HEK293 (cell line): Measurements from ENCODE around the gene DLL4.

Experiments
- CTCF ChIA-PET: fragments of 350-600 bp; formaldehyde crosslinking; extraction: SDS; loops from one replicate; lab custom pipeline; 2021; ENCODE audit warnings: antibody characterized with exemption; lab: Yijun Ruan, JAX
- POLR2A ChIA-PET: fragments of 300-600 bp; formaldehyde crosslinking; extraction: SDS; loops from one replicate; lab custom pipeline; 2020; ENCODE audit warnings: antibody characterized with exemption, inconsistent platforms; lab: Yijun Ruan, JAX
- H3K27ac ChIP-seq: fragments of 200-500 bp; sonication (Bioruptor generic); 2 replicates; pipeline ENCODE4 v1.5.1; 2014; ENCODE audit warnings: low read depth, low read length, control low read depth, inconsistent platforms; ENCODE audit errors: extremely low read depth
- H3K36me3 ChIP-seq, 2 experiments: fragments of 200-500 bp in 1 of 2; sonication (Bioruptor generic) in 1 of 2; 1 replicate in 1 of 2; 2 replicates in 1 of 2; pipeline ENCODE4 v1.5.1; 2014 to 2017; ENCODE audit warnings: inconsistent platforms in 2 of 2, low read length in 2 of 2; ENCODE audit not compliant: control insufficient read depth in 2 of 2, insufficient read depth in 1 of 2
- H3K4me1 ChIP-seq: fragments of 200-500 bp; sonication (Bioruptor generic); 2 replicates; pipeline ENCODE4 v1.5.1; 2014; ENCODE audit warnings: mild to moderate bottlenecking, low read length, inconsistent platforms; ENCODE audit not compliant: control insufficient read depth, insufficient read depth
- H3K4me3 ChIP-seq: 2 replicates; pipeline ENCODE4 v1.5.1; 2011; ENCODE audit warnings: low read depth, mild to moderate bottlenecking, control low read depth, low read length, moderate library complexity
- H3K9me3 ChIP-seq: fragments of 200-500 bp; sonication (Bioruptor generic); 2 replicates; pipeline ENCODE4 v1.5.1; 2014; ENCODE audit warnings: low read depth, low read length, inconsistent platforms; ENCODE audit not compliant: control insufficient read depth, insufficient read depth
- GLIS2 ChIP-seq: fragments of 450-650 bp; formaldehyde crosslinking; IDR thresholded peaks from 2 replicates; pipeline ENCODE4 v1.5.1; 2016; ENCODE audit warnings: missing biosample characterization, missing genetic modification characterization
- HIC1 ChIP-seq: fragments of 450-650 bp; formaldehyde crosslinking; IDR thresholded peaks from 2 replicates; pipeline ENCODE4 v1.5.1; 2016; ENCODE audit warnings: missing biosample characterization, missing genetic modification characterization
- IKZF3 ChIP-seq: fragments of 450-650 bp; IDR thresholded peaks from 2 replicates; pipeline ENCODE4 v1.5.0; 2018; ENCODE audit warnings: missing biosample characterization, mild to moderate bottlenecking, missing genetic modification characterization, moderate library complexity
- KLF1 ChIP-seq: fragments of 450-650 bp; formaldehyde crosslinking; IDR thresholded peaks from 2 replicates; pipeline ENCODE4 v1.5.1; 2016; ENCODE audit warnings: missing biosample characterization, missing genetic modification characterization
- KLF7 ChIP-seq: fragments of 450-650 bp; formaldehyde crosslinking; IDR thresholded peaks from 2 replicates; pipeline ENCODE4 v1.5.1; 2016; ENCODE audit warnings: missing biosample characterization, missing genetic modification characterization, borderline replicate concordance
- RBAK ChIP-seq: fragments of 450-650 bp; formaldehyde crosslinking; IDR thresholded peaks from 2 replicates; pipeline ENCODE4 v1.5.1; 2016; ENCODE audit warnings: missing biosample characterization, missing genetic modification characterization
- ZBTB48 ChIP-seq: fragments of 450-650 bp; formaldehyde crosslinking; IDR thresholded peaks from 2 replicates; pipeline ENCODE4 v1.5.1; 2016; ENCODE audit warnings: missing biosample characterization, missing genetic modification characterization
- ZFP41 ChIP-seq: fragments of 450-650 bp; formaldehyde crosslinking; IDR thresholded peaks from 2 replicates; pipeline ENCODE4 v1.5.1; 2016; ENCODE audit warnings: missing biosample characterization, missing genetic modification characterization, borderline replicate concordance
- ZNF10 ChIP-seq: fragments of 450-650 bp; formaldehyde crosslinking; IDR thresholded peaks from 2 replicates; pipeline ENCODE4 v1.5.1; 2017; ENCODE audit warnings: missing biosample characterization, missing genetic modification characterization
- ZNF175 ChIP-seq: fragments of 450-650 bp; formaldehyde crosslinking; IDR thresholded peaks from 2 replicates; pipeline ENCODE4 v1.5.1; 2016; ENCODE audit warnings: missing biosample characterization, missing genetic modification characterization
- ZNF274 ChIP-seq, 2 experiments: fragments of 200-500 bp in 1 of 2; fragments of 450-650 bp in 1 of 2; sonication (Bioruptor generic) in 1 of 2; formaldehyde crosslinking in 1 of 2; IDR thresholded peaks; 2 replicates each; pipeline versions ENCODE4 v1.5.1 to v1.6.1; 2014 to 2016; ENCODE audit warnings: borderline replicate concordance in 1 of 2, inconsistent platforms in 1 of 2, low read length in 1 of 2, missing biosample characterization in 1 of 2, missing genetic modification characterization in 1 of 2
- ZNF362 ChIP-seq: fragments of 450-650 bp; formaldehyde crosslinking; IDR thresholded peaks from 2 replicates; pipeline ENCODE4 v1.5.1; 2016; ENCODE audit warnings: missing biosample characterization, missing genetic modification characterization
- ZNF404 ChIP-seq: fragments of 450-650 bp; formaldehyde crosslinking; IDR thresholded peaks from 2 replicates; pipeline ENCODE4 v1.5.1; 2017; ENCODE audit warnings: missing biosample characterization, missing genetic modification characterization
- ZNF426 ChIP-seq: fragments of 450-650 bp; formaldehyde crosslinking; IDR thresholded peaks from 2 replicates; pipeline ENCODE4 v1.5.1; 2017; ENCODE audit warnings: missing biosample characterization, missing genetic modification characterization, mild to moderate bottlenecking, inconsistent platforms, moderate library complexity
- ZNF473 ChIP-seq: fragments of 450-650 bp; formaldehyde crosslinking; IDR thresholded peaks from 2 replicates; pipeline ENCODE4 v1.5.1; 2017; ENCODE audit warnings: missing biosample characterization, missing genetic modification characterization
- ZNF501 ChIP-seq: fragments of 450-650 bp; formaldehyde crosslinking; IDR thresholded peaks from 2 replicates; pipeline ENCODE4 v1.5.1; 2016; ENCODE audit warnings: missing biosample characterization, missing genetic modification characterization
- ZNF513 ChIP-seq: fragments of 450-650 bp; IDR thresholded peaks from 2 replicates; pipeline ENCODE4 v1.5.1; 2018; ENCODE audit warnings: missing biosample characterization, missing genetic modification characterization
- ZNF548 ChIP-seq: fragments of 450-650 bp; formaldehyde crosslinking; IDR thresholded peaks from 2 replicates; pipeline ENCODE4 v1.5.1; 2016; ENCODE audit warnings: missing biosample characterization, missing genetic modification characterization
- ZNF558 ChIP-seq: fragments of 450-650 bp; formaldehyde crosslinking; IDR thresholded peaks from 2 replicates; pipeline ENCODE4 v1.5.1; 2016; ENCODE audit warnings: missing biosample characterization, missing genetic modification characterization
- ZNF561 ChIP-seq: fragments of 450-650 bp; IDR thresholded peaks from 2 replicates; pipeline ENCODE4 v1.5.1; 2018; ENCODE audit warnings: missing biosample characterization, missing genetic modification characterization, borderline replicate concordance
- ZNF626 ChIP-seq: fragments of 450-650 bp; sonication (Bioruptor Pico); formaldehyde crosslinking; IDR thresholded peaks from 2 replicates; pipeline ENCODE4 v1.5.1; 2018; ENCODE audit warnings: missing biosample characterization, missing genetic modification characterization, inconsistent platforms
- ZSCAN23 ChIP-seq: fragments of 450-650 bp; formaldehyde crosslinking; IDR thresholded peaks from 2 replicates; pipeline ENCODE4 v1.5.1; 2016; ENCODE audit warnings: missing biosample characterization, missing genetic modification characterization
- ZSCAN4 ChIP-seq: fragments of 450-650 bp; formaldehyde crosslinking; IDR thresholded peaks from 2 replicates; pipeline ENCODE4 v1.5.1; 2017; ENCODE audit warnings: missing biosample characterization, missing genetic modification characterization
- TF ChIP-seq, protein P1 (sequence below): fragments of 450-650 bp; formaldehyde crosslinking; IDR thresholded peaks from 2 replicates; pipeline ENCODE4 v1.5.1; 2016; ENCODE audit warnings: missing biosample characterization, missing genetic modification characterization

The DLL4 gene

DNA sequence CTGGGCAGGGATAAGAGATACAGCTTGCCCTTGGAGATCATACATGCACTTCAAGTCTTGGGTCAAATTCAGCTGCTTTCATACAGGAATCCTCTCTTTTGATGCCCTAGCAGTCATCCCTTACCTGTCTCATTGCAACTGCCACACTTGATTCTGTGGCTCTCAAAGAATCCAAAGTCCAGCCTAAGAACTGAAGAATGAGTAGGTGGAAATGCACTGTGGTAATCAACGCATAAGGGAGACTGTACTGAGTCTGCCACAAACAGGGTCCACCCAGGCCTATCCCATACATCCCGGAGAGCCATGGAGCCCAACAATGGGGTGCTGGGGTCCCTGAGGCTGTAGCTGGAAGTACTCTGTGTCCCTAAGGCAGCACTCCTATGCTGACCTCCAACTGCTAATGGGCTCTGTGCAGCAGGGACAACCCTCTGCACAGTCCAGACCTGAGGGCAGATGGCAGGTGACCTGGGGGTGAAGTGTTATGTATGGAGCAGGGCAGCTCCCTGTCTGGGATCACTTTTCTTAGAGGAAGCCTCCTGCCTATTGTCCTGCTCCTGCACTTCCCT lies 36.6 kb upstream of the DLL4 start (continued):
- TF ChIP-seq ZNF548 (tag by site-specific recombination) (no peak), RBAK (tag by site-specific recombination) (no peak), ZFP41 (tag by site-specific recombination) (no peak), KLF7 (tag by site-specific recombination) (no peak), ZNF626 (tag by site-specific recombination) (no peak), ZBTB48 (tag by site-specific recombination) (no peak), ZNF274 (IDR thresholded peaks at IDR 0.05; ENCODE audit: low read length) (no peak), ZNF274 (tag by site-specific recombination; IDR thresholded peaks at IDR 0.05; ENCODE audit: borderline replicate concordance) (no peak), ZNF473 (no peak), ZSCAN4 (tag by site-specific recombination) (no peak)

- H3K27ac ChIP-seq = no peak overlapping the region
- TF ChIP-seq ZNF175 (tag by site-specific recombination) (no peak), GLIS2 (no peak), ZSCAN23 (tag by site-specific recombination) (no peak), ZNF404 (tag by site-specific recombination) (no peak), ZNF426 (tag by site-specific recombination) (no peak), ZNF501 (tag by site-specific recombination) (no peak), IKZF3 (tag by site-specific recombination) (no peak), ZNF513 (tag by site-specific recombination) (no peak), ZNF10 (tag by site-specific recombination) (no peak), ZNF558 (tag by site-specific recombination) (no peak), KLF1 (tag by site-specific recombination) (no peak), HIC1 (tag by site-specific recombination) (no peak), ZNF561 (tag by site-specific recombination) (no peak), ZNF362 (tag by site-specific recombination) (no peak)
- TF ChIP-seq, protein P1, sequence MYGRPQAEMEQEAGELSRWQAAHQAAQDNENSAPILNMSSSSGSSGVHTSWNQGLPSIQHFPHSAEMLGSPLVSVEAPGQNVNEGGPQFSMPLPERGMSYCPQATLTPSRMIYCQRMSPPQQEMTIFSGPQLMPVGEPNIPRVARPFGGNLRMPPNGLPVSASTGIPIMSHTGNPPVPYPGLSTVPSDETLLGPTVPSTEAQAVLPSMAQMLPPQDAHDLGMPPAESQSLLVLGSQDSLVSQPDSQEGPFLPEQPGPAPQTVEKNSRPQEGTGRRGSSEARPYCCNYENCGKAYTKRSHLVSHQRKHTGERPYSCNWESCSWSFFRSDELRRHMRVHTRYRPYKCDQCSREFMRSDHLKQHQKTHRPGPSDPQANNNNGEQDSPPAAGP (tag by site-specific recombination) = no peak
These were observed 36.0 kb upstream of the DLL4 start for GRCh38 chr15:40893019-40893670.

More at GRCh38 chr15:40893019-40893670, 36.0 kb upstream of the DLL4 start:
- CTCF ChIA-PET = interaction anchor here (0.6 to 5.3 kb wide), 14 partner anchors 11 to 293 kb away, joined by 3 to 187 read pairs (median 7); partner anchors contain the start of genes RAD51 and RHOV
- Histone ChIP-seq H3K4me1 (no peaks in the 10 kb centered on the region), H3K4me3 (no peak overlapping the region), H3K36me3 (peaks cover 0 to 22% of the 10 kb centered on the region in 2 experiments; a peak in 2 of 3 replicates), H3K9me3 (no peaks in the 10 kb centered on the region)
- POLR2A ChIA-PET = interaction anchor here (1.1 to 2.3 kb wide), 3 partner anchors 20 to 298 kb away, joined by 4 to 47 read pairs (median 19); partner anchors contain the start of gene RHOV
